ENCODE measurements around the gene MFN2.

MFN2 gene

DNA sequence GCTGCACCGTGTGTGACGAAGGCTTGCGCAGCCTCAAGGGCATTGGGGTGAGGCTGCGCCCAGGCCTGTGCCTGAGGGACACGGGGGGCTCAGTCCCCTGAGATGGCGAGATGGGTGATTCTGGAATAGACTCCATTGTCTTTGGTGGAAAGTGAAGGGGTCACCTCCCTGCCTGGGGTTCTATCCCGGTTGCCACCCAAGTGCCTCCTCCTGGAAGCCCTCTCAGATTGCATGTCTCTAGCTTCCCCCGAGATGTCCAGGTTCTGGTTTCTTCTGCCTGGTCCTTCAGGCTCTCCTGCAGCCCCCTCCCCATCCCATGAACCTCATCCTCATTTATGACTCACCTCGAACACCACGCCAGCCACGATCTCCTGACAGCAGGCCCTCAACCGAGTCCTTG, 22.3 kb upstream of the MFN2 start:
- in situ Hi-C loops (cut with MboI; ENCODE audit: low sequenced_read_pairs): no loop called here

DNA sequence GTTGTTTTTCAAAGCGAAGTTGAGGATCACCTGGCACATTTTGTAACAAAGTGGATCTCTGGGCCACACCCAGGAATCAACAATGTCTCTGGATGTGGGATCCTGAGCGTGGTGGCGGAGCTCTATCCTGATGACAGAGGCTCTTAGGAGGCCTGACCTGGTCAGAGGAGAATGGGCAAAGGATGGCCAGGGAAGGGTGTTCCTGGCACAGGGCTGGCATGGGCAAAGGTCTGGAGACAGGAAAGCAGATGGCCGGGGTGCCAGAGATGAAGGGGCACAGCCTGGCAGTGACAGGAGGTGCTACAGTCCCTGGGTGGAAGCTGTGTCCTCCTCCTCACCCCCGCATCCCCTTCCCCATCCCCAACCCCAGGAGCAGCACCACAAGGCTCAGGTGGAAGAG, 20.0 kb upstream of the MFN2 start:
- in situ Hi-C loops (cut with MboI; ENCODE audit: low sequenced_read_pairs): no loop called here

- in situ Hi-C loops (cut with MboI; ENCODE audit: low sequenced_read_pairs): no loop called here
These were observed 19.5 kb upstream of the MFN2 start for GRCh38 chr1:11960715-11961114.

GRCh38 chr1:11961230-11961629, 19.0 kb upstream of the MFN2 start:
- in situ Hi-C loops (cut with MboI; ENCODE audit: low sequenced_read_pairs): no loop called here

- in situ Hi-C loops (cut with MboI; ENCODE audit: low sequenced_read_pairs): no loop called here
These were observed 16.6 kb upstream of the MFN2 start for GRCh38 chr1:11963622-11964021.

DNA sequence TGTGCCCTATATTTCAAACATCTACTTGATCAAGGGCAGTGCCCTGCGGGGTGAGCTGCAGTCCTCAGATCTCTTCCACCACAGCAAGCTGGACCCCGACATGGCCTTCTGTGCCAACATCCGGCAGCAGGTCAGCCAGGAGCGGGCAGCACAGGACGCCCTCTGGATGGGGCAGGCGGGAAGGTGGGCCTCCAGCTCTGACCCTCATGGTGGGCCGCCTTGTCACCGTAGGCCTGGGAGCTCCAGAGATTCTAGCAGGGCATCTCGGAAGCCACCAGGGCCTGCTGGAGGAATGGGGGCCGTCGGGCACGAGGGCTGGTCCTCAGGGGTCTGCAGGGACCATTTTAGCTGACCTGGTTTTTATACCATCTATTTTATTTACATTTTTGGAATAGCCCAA, 15.6 kb upstream of the MFN2 start:
- in situ Hi-C loops (cut with MboI; ENCODE audit: low sequenced_read_pairs): no loop called here

- in situ Hi-C loops (cut with MboI; ENCODE audit: low sequenced_read_pairs): no loop called here
These were observed 13.2 kb upstream of the MFN2 start for GRCh38 chr1:11967028-11967547.

DNA sequence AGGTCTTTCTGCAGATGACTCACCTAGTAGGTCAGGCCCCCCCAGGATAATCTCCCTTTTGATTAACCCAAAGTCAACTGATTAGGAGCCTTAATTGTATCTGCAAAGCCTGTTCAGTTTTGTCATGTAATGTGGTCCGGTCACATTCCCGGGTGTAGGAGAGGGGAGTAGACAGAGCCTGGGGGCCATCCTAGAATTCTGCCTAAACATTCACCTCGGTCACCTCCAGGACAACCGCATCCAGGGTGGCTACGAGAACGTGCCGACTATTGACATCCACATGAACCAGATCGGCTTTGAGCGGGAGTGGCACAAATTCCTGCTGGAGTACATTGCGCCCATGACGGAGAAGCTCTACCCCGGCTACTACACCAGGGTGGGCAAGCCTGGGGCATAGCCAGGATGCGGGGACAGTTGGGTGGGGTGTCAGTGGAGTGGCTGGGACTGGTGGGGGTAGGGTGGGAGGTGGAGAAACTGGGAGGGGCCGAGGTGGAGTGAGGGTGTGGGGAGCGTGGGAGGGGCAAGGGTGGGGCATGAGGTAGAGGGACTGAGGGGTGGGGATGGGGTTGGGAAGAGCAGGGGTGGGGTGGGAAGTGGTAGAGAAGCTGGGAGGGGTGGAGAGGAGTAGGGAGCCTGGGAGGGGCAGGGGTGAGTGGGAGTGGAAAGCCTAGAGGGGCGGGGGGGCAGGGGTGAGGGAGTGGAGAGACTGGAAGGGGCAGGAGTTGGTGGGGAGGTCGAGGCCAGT, 9.6 kb upstream of the MFN2 start:
- in situ Hi-C loops (cut with MboI; ENCODE audit: low sequenced_read_pairs): no loop called here

GRCh38 chr1:11977625-11978024, 2.6 kb upstream of the MFN2 start:
- in situ Hi-C loops (cut with MboI; ENCODE audit: low sequenced_read_pairs): no loop called here

DNA sequence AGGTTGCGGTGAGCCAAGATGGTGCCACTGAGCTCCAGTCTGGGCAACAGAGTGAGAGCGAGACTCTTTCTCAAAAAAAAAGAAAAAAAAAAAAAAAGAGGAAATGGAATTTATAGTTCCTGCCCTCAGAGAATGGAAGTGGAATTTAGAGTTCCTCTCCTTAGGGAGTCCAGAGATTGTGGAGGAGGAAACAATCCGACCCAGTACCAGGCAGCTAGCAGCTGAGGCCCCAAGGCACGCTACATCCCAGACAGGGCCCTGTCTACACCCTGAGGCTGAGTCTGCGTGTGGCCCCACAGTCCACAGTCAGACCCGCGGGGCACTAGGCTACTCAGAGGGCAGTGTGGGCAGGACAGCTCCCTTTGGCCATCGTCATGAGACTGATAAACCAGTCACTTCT, 1.9 kb upstream of the MFN2 start:
- in situ Hi-C loops (cut with MboI; ENCODE audit: low sequenced_read_pairs): no loop called here

GRCh38 chr1:11979028-11979850, 1.0 kb upstream of the MFN2 start:
- in situ Hi-C loops (cut with MboI; ENCODE audit: low sequenced_read_pairs): no loop called here

DNA sequence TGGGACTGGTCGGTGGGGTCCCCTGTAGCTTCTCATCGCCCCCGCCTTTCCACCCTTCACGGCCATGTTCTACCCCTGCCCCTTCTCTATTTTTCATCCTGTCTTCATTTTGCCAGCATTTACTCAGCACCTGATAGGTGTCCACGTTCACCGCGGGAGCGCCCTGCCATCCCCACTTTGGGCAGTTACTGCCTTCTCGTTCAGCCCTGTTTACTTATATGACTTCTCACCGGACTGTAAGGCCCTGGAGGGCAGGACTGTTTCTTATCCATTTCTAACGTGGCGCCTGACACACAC, 380 bp downstream of the MFN2 start:
- in situ Hi-C loops (cut with MboI; ENCODE audit: low sequenced_read_pairs): no loop called here

GRCh38 chr1:11981378-11982009, 1.2 kb downstream of the MFN2 start:
- in situ Hi-C loops (cut with MboI; ENCODE audit: low sequenced_read_pairs): no loop called here

- in situ Hi-C loops (cut with MboI; ENCODE audit: low sequenced_read_pairs): no loop called here
These were observed 1.8 kb downstream of the MFN2 start for GRCh38 chr1:11982010-11982392.

DNA sequence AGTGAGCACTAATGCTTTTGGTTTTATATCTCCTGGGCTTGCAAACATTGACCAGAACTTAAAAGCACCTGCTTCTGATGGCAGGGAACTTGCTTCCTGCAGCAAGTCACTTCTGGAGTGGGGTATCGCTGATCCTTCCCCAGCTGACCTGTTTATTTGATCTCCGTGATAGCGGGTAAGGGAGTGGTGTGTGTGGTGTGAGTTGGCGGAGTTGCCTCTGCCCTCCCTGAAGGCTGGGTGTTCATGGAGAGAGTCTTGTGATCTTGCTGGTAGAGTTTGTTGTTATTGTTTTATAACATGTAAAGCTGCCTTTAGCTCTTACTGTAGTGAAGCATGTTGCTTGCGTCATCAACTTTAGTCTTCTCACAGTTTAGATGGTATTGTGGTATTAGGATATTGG, 3.9 kb downstream of the MFN2 start:
- in situ Hi-C loops (cut with MboI; ENCODE audit: low sequenced_read_pairs): no loop called here

GRCh38 chr1:11984576-11984975, 4.3 kb downstream of the MFN2 start:
- in situ Hi-C loops (cut with MboI; ENCODE audit: low sequenced_read_pairs): no loop called here

DNA sequence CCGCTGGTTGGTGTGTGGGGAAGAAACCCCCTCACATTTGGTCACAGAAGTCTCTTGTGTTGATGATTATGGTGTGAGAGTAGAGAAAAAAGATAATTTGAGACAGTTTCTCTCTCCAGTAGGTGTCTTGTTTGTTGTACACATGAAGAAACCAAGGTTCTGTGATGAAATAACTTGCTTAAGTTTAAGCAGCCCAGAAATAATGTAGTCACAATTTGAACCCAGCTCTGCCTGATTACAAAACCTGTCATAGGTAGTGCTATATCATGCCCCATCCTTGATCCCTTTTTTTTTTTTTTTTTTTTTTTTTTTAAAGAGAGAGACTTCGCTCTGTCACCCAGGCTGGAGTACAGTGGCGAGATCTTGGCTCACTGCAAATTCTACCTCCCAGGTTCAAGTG, 4.9 kb downstream of the MFN2 start:
- in situ Hi-C loops (cut with MboI; ENCODE audit: low sequenced_read_pairs): no loop called here

- in situ Hi-C loops (cut with MboI; ENCODE audit: low sequenced_read_pairs): no loop called here
These were observed 5.6 kb downstream of the MFN2 start for GRCh38 chr1:11985851-11986250.

- in situ Hi-C loops (cut with MboI; ENCODE audit: low sequenced_read_pairs): no loop called here
These were observed 9.4 kb downstream of the MFN2 start for GRCh38 chr1:11989669-11990068.

DNA sequence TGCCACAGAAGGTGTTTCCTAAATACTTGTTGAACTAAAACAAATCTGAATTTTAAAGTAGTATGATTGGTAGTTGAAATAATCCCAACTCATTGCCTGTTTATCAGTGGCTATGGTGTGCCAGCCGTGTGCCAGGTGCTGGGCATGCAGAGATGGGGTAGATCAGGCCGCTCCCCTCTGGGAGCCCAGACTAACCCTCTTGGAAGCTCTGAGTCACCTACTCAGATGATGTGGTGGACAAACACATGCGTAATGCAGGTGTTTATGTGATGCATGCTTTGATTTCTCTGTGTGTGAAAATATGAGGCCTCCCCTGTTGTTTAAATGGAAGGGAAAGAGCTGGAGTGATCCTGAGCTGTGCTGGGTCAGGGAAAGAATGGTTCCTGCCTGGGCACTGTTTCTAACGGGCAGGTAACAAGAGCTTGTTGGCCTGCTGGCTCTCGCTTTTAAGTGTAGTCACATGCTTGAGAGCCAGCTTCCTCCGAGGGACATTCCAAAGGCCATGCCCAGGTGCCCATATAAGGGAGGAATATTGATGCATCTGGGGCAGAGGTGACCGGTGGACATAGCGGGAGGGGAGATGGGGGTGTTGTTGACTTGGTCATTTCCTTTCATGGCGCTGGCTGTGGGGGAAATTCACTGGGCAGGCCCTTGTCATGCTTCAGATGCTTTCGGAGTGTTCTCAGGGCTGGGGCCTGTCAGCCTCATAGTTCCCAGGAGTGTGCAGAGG, 10.2 kb downstream of the MFN2 start:
- in situ Hi-C loops (cut with MboI; ENCODE audit: low sequenced_read_pairs): no loop called here

DNA sequence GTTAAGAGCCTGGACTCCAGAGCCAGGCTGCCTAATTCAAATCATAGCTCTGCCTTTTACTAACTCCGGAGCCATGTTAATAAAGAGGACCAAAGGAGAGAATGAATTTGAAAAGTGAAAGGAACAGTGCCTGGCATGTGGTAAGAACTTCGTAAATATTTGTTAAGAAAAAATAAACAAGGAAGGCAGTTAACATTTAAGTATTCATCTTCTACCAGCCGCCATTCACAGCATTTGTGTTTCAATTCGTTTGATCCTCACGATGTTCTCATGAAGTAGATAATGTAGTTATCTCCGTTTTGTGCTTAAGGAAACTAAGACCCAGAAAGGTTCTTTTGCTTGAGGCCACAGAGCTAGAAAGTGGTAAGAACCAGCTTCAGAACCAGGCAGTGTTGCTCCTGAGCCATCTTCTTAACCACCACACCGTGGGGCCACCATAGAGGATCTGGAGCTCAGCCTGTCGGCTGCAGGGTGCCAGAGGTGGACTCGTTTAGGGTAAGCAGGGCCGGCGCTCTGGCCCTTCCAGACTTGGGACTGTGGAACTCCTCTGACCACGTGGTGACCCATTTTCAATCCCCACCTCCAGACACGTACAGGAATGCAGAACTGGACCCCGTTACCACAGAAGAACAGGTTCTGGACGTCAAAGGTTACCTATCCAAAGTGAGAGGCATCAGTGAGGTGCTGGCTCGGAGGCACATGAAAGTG, 11.9 kb downstream of the MFN2 start:
- in situ Hi-C loops (cut with MboI; ENCODE audit: low sequenced_read_pairs): no loop called here

Data from HL-60/S4 (cell line).